B cell (primary cell): ENCODE data around the gene MFSD2A. TPM values are rescaled to one million over a fixed set of nuclear protein-coding genes. Genes with fewer than 3 reads are reported as not detected.

ENCODE experiments used
- ATAC-seq: fragments of 200-7000 bp; cut with Tn5 transposase; one replicate; pipeline ENCODE4 v1.10.0; 2021; ENCODE audit warnings: low read depth, mild to moderate bottlenecking, moderate number of reproducible peaks, moderate library complexity
- CTCF ChIA-PET: fragments of 350-600 bp; sonication (Branson Sonifier 250); formaldehyde crosslinking; loops from one replicate; lab custom pipeline; 2021; ENCODE audit warnings: antibody characterized with exemption, inconsistent platforms; lab: Charles Lee
- POLR2A ChIA-PET: fragments of 350-600 bp; sonication (Branson Sonifier 250); formaldehyde crosslinking; loops from one replicate; lab custom pipeline; 2021; ENCODE audit warnings: antibody characterized with exemption; lab: Charles Lee
- DNase-seq: peaks from one replicate; pipeline ENCODE4 v3.0.0; 2013
- H2AFZ ChIP-seq: 2 replicates; pipeline ENCODE4 v1.6.1; 2012; ENCODE audit warnings: mild to moderate bottlenecking, low read depth, low read length; ENCODE audit not compliant: insufficient read depth, poor library complexity, severe bottlenecking
- H3K27ac ChIP-seq, 2 donors: 1 replicate in 1 of 2; 2 replicates in 1 of 2; pipeline ENCODE4 v1.5.1; 2012 to 2013; ENCODE audit warnings: low read length in 2 of 2, mild to moderate bottlenecking in 2 of 2, moderate library complexity in 1 of 2
- H3K27me3 ChIP-seq, 4 experiments: fragments of 200-600 bp in 1 of 4; sonication (generic) in 1 of 4; replicated peaks in 1 of 4; 1 replicate in 2 of 4; 2 replicates in 2 of 4; pipeline versions ENCODE4 v1.6.1 to v1.7.0; 2013 to 2016; ENCODE audit warnings: low read length in 3 of 4, mild to moderate bottlenecking in 2 of 4, mixed read lengths in 1 of 4, moderate library complexity in 1 of 4; ENCODE audit not compliant: insufficient read depth in 4 of 4, control insufficient read depth in 3 of 4; ENCODE audit errors: control extremely low read depth in 1 of 4
- H3K36me3 ChIP-seq, 2 experiments: replicated peaks in 1 of 2; 1 replicate in 1 of 2; 2 replicates in 1 of 2; pipeline versions ENCODE4 v1.6.1 to v1.7.1; 2013; ENCODE audit warnings: low read length in 1 of 2; ENCODE audit not compliant: insufficient read depth in 2 of 2, control insufficient read depth in 1 of 2; ENCODE audit errors: control extremely low read depth in 1 of 2, extremely low read depth in 1 of 2
- H3K4me1 ChIP-seq, 2 donors: fragments of 200-600 bp in 1 of 2; sonication (generic) in 1 of 2; 1 replicate in 1 of 2; 2 replicates in 1 of 2; pipeline versions ENCODE4 v1.5.1 to v1.6.1; 2013 to 2017; ENCODE audit warnings: low read length in 2 of 2; ENCODE audit not compliant: control insufficient read depth in 2 of 2, insufficient read depth in 2 of 2
- H3K4me2 ChIP-seq: replicated peaks from 2 replicates; pipeline ENCODE3; 2012; ENCODE audit warnings: mild to moderate bottlenecking, low read depth, low read length; ENCODE audit not compliant: poor library complexity, severe bottlenecking
- H3K4me3 ChIP-seq, 5 experiments: fragments of 200-600 bp in 1 of 5; sonication (generic) in 1 of 5; 1 replicate in 3 of 5; 2 replicates in 2 of 5; pipeline versions ENCODE4 v1.5.1 to v1.7.0; 2011 to 2016; ENCODE audit warnings: low read length in 4 of 5, mild to moderate bottlenecking in 4 of 5, low read depth in 2 of 5, control low read depth in 1 of 5, moderate library complexity in 1 of 5; ENCODE audit not compliant: insufficient read depth in 1 of 5; ENCODE audit errors: control extremely low read depth in 1 of 5, extremely low read depth in 1 of 5
- H3K79me2 ChIP-seq: fragments of 200-600 bp; sonication (generic); one replicate; pipeline ENCODE4 v1.6.0; 2016; ENCODE audit warnings: low read length; ENCODE audit not compliant: control insufficient read depth, insufficient read depth
- H3K9ac ChIP-seq: fragments of 200-600 bp; sonication (generic); 2 replicates; pipeline ENCODE4 v1.6.1; 2017; ENCODE audit warnings: mild to moderate bottlenecking, low read length, moderate library complexity
- H3K9me3 ChIP-seq, 3 donors: one replicate each; pipeline versions ENCODE4 v1.6.1 to v1.7.1; 2013; ENCODE audit warnings: low read length in 2 of 3; ENCODE audit not compliant: control insufficient read depth in 2 of 3, insufficient read depth in 1 of 3; ENCODE audit errors: control extremely low read depth in 1 of 3
- H4K20me1 ChIP-seq: 2 replicates; pipeline ENCODE4 v1.6.0; 2012; ENCODE audit warnings: mild to moderate bottlenecking, low read length; ENCODE audit not compliant: insufficient read depth, control insufficient read depth, poor library complexity, severe bottlenecking
- H3K27ac Mint-ChIP-seq: one replicate; pipeline ENCODE4 v1.8.0; 2021; ENCODE audit warnings: mixed read lengths
- H3K27me3 Mint-ChIP-seq: one replicate; pipeline ENCODE4 v1.8.0; 2021; ENCODE audit warnings: mixed read lengths
- H3K4me1 Mint-ChIP-seq: one replicate; pipeline ENCODE4 v1.8.0; 2021; ENCODE audit warnings: mixed read lengths
- H3K4me3 Mint-ChIP-seq: one replicate; pipeline ENCODE4 v1.8.0; 2021; ENCODE audit warnings: mixed read lengths
- H3K9me3 Mint-ChIP-seq: one replicate; pipeline ENCODE4 v1.8.0; 2022; ENCODE audit warnings: mixed read lengths; ENCODE audit not compliant: insufficient read depth
- EZH2 ChIP-seq: IDR thresholded peaks from 2 replicates; pipeline ENCODE4 v1.6.1; 2012; ENCODE audit warnings: borderline replicate concordance, low read depth, mild to moderate bottlenecking, moderate library complexity, low read length; ENCODE audit not compliant: insufficient read depth, poor library complexity, severe bottlenecking
- WGBS: methylation state at CpG from one replicate; pipeline ENCODE4 v1.1.5; 2013; ENCODE audit warnings: missing lambda C conversion rate; ENCODE audit not compliant: insufficient coverage; 5-methylcytosine and 5-hydroxymethylcytosine counted together
- intact Hi-C: fragments of 100-400 bp; cut with micrococcal nuclease; formaldehyde crosslinking; loops from one replicate; pipeline ENCODE4 v1.10.0; 2022
- polyA plus RNA-seq: library from polyadenylated mRNA; depleted of rRNA; stranded (reverse); fragments of >200 nt; gene quantifications from 2 replicates; pipeline ENCODE4 v1.2.3, GENCODE V29; 2012
- total RNA-seq, 2 donors: library from RNA; stranded (reverse); fragments of 120-200 nt in 1 of 2; gene quantifications; 1 replicate in 1 of 2; 2 replicates in 1 of 2; pipeline versions ENCODE4 v1.2.3 to v1.2.4, GENCODE V29; 2013 to 2022
- TF ChIP-seq, protein P1 (sequence below): fragments of 200-600 bp; IDR thresholded peaks from one replicate; pipeline ENCODE4 v1.8.0; 2022; ENCODE audit warnings: antibody characterized with exemption, mild to moderate bottlenecking

MFSD2A gene
- total and polyA plus RNA-seq, 2 donors (not counting 1 experiment from before 2014, with no cell fraction given): 1.8 to 3.9 TPM

GRCh38 chr1:40001456-40001855, 46.5 kb downstream of the MFSD2A start:
- H3K4me2 ChIP-seq: peak overlapping the region; percentile 33
- no peaks in the 10 kb centered on the region for H3K27me3 ChIP-seq
- H3K27ac Mint-ChIP-seq: no peak overlapping the region
- TF ChIP-seq, protein P1, sequence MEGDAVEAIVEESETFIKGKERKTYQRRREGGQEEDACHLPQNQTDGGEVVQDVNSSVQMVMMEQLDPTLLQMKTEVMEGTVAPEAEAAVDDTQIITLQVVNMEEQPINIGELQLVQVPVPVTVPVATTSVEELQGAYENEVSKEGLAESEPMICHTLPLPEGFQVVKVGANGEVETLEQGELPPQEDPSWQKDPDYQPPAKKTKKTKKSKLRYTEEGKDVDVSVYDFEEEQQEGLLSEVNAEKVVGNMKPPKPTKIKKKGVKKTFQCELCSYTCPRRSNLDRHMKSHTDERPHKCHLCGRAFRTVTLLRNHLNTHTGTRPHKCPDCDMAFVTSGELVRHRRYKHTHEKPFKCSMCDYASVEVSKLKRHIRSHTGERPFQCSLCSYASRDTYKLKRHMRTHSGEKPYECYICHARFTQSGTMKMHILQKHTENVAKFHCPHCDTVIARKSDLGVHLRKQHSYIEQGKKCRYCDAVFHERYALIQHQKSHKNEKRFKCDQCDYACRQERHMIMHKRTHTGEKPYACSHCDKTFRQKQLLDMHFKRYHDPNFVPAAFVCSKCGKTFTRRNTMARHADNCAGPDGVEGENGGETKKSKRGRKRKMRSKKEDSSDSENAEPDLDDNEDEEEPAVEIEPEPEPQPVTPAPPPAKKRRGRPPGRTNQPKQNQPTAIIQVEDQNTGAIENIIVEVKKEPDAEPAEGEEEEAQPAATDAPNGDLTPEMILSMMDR: no peak
- no peak for TF ChIP-seq EZH2
- H3K4me1 ChIP-seq: peaks cover 47 to 55% of the 10 kb centered on the region in 2 donors
- H3K9me3 Mint-ChIP-seq: peaks cover 4% of the 10 kb centered on the region
- no peak overlapping the region for H3K27ac ChIP-seq
- POLR2A ChIA-PET: interaction anchor here (0.6 to 0.7 kb wide), 2 partner anchors 24 to 31 kb away, joined by 3 read pairs; no protein-coding TSS in a partner anchor
- peaks cover 3 to 5% (median 4%) of the 10 kb centered on the region in 3 donors for H3K9me3 ChIP-seq
- DNase-seq (no peak), ATAC-seq (no peak)
- no peak overlapping the region for H3K9ac ChIP-seq
- H3K4me1 Mint-ChIP-seq: peaks cover 56% of the 10 kb centered on the region
- intact Hi-C loops: no loop called here
- no peak overlapping the region for H2AFZ ChIP-seq
- no peak overlapping the region for H3K4me3 ChIP-seq
- H3K27me3 Mint-ChIP-seq: no peaks in the 10 kb centered on the region
- no CpG with 5 or more reads among the region's 2 CpGs for WGBS
- no peak overlapping the region for H3K4me3 Mint-ChIP-seq
- no peaks in the 10 kb centered on the region for H4K20me1 ChIP-seq
- no peaks in the 10 kb centered on the region for H3K79me2 ChIP-seq
- H3K36me3 ChIP-seq: no peaks in the 10 kb centered on the region
- CTCF ChIA-PET: interaction anchor here (1.2 to 4.9 kb wide), 6 partner anchors 12 to 82 kb away, joined by 3 to 30 read pairs (median 6); no protein-coding TSS in a partner anchor
